ENCODE data around the gene RMI2.

DNA sequence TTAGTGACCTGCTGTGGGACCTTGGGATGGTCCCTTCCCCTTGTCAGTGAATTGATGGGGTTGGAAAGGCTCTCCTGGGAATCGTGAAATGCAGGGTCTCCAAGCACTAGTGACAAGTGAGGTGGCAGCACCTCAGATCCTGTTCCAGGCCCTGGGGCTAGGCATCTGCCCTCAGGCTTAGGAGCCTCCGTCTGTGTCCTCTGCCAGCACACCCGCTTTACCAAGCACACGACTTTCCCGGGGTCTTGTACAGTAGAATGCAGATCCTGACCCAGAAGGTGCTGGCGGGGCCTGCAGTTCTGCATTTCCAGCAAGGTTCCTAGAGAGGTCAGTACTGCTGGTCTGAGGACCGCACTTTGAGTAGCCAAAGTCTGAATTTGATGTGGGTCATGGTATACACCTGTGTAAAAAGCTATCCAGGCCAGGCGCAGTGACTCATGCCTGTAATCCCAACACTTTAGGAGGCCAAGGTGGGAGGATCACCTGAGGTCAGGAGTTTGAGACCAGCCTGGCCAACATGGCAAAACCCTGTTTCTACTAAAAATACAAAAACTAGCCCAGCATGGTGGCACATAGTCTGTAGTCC is 30.9 kb upstream of the RMI2 start:
- TF ChIP-seq, protein P1, sequence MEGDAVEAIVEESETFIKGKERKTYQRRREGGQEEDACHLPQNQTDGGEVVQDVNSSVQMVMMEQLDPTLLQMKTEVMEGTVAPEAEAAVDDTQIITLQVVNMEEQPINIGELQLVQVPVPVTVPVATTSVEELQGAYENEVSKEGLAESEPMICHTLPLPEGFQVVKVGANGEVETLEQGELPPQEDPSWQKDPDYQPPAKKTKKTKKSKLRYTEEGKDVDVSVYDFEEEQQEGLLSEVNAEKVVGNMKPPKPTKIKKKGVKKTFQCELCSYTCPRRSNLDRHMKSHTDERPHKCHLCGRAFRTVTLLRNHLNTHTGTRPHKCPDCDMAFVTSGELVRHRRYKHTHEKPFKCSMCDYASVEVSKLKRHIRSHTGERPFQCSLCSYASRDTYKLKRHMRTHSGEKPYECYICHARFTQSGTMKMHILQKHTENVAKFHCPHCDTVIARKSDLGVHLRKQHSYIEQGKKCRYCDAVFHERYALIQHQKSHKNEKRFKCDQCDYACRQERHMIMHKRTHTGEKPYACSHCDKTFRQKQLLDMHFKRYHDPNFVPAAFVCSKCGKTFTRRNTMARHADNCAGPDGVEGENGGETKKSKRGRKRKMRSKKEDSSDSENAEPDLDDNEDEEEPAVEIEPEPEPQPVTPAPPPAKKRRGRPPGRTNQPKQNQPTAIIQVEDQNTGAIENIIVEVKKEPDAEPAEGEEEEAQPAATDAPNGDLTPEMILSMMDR (IDR thresholded peaks at IDR 0.05) = no peak
- no peak for TF ChIP-seq GATA3 (IDR thresholded peaks at IDR 0.05; ENCODE audit: borderline replicate concordance)
- TF ChIP-seq RNF2 (IDR thresholded peaks at IDR 0.05; ENCODE audit: borderline replicate concordance, low read depth) = no peak
- TF ChIP-seq, protein P2, sequence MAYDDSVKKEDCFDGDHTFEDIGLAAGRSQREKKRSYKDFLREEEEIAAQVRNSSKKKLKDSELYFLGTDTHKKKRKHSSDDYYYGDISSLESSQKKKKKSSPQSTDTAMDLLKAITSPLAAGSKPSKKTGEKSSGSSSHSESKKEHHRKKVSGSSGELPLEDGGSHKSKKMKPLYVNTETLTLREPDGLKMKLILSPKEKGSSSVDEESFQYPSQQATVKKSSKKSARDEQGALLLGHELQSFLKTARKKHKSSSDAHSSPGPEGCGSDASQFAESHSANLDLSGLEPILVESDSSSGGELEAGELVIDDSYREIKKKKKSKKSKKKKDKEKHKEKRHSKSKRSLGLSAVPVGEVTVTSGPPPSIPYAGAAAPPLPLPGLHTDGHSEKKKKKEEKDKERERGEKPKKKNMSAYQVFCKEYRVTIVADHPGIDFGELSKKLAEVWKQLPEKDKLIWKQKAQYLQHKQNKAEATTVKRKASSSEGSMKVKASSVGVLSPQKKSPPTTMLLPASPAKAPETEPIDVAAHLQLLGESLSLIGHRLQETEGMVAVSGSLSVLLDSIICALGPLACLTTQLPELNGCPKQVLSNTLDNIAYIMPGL (CRISPR knock-in tag; IDR thresholded peaks at IDR 0.05; ENCODE audit: borderline replicate concordance) = no peak
- TF ChIP-seq FOSB (CRISPR knock-in tag; IDR thresholded peaks at IDR 0.05) = no peak
- no peak for TF ChIP-seq MYC (IDR thresholded peaks at IDR 0.05; ENCODE audit: borderline replicate concordance, low read length)
- TF ChIP-seq POLR2AphosphoS2 (conservative IDR thresholded peaks at IDR 0.05; ENCODE audit: low read length) = no peak
- TF ChIP-seq, protein P3, sequence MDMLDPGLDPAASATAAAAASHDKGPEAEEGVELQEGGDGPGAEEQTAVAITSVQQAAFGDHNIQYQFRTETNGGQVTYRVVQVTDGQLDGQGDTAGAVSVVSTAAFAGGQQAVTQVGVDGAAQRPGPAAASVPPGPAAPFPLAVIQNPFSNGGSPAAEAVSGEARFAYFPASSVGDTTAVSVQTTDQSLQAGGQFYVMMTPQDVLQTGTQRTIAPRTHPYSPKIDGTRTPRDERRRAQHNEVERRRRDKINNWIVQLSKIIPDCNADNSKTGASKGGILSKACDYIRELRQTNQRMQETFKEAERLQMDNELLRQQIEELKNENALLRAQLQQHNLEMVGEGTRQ (IDR thresholded peaks at IDR 0.05) = no peak
